Measurements from ENCODE around the gene SOD2. TPM values are rescaled to one million over a fixed set of nuclear protein-coding genes. Genes with fewer than 3 reads are reported as not detected.

SOD2 gene
- total and polyA plus RNA-seq, 2 of the 13 experiments (the other 11 are each of a cell fraction or from before 2014, with no cell fraction given), result 304 to 309 TPM

DNA sequence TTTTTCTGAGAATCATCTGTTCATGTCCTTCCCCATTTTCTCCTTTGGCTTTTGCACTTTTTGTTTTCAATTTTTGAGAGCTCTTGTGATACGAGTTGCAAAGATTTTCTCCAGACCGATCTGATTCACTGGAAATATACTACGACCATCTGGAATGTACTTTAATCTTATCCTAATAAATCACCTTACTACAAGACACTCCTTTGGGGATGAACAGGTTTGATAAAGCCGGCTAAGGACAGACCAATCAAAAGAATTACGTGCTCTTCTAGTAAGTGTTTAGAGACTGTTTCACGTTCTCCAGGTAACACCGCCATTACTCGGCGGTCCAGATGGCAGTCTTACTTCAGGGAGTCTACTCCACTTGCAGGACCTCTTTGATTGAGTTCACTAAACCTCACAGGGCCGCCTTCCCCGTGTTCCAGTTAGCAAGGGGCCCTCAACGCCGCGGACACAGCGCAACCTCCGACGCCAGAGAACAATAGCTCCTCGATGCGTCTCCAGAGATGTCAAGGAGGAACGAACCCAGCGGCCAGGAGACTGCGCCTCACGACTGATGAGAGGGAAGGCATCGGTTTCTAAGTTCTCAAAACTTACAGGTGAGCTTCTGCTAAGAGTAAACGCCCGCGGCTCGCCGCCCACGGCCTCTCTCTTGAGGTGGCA lies 33.3 kb upstream of the SOD2 start (continued):
- TF ChIP-seq ZNF143 (CRISPR knock-in tag; IDR thresholded peaks at IDR 0.05) (no peak), ZNF850 (CRISPR knock-in tag; conservative IDR thresholded peaks at IDR 0.05) (peak; percentile 54; the same call in 1 of the 2 replicates), TCF7L2 (IDR thresholded peaks at IDR 0.05; ENCODE audit: low read depth, low read length) (no peak), YY1 (IDR thresholded peaks at IDR 0.05; ENCODE audit: insufficient read depth, insufficient replicate concordance, low read depth, low read length) (no peak), ZFY (CRISPR knock-in tag; IDR thresholded peaks at IDR 0.05) (no peak), POLR2A (IDR thresholded peaks at IDR 0.05; ENCODE audit: insufficient read depth in 1 of 2, low read depth in 2 of 2, low read length in 2 of 2) (peak in 1 of 2 experiments; percentile 87; a peak in 2 of 4 replicates), ZFAT (CRISPR knock-in tag; conservative IDR thresholded peaks at IDR 0.05) (0 out of 2 replicates have a peak, but pooled peaks have one; percentile 87), NCOA5 (CRISPR knock-in tag; IDR thresholded peaks at IDR 0.05) (no peak), ZFX (CRISPR knock-in tag; IDR thresholded peaks at IDR 0.05; ENCODE audit: low read depth) (no peak), ZFYVE20 (CRISPR knock-in tag; IDR thresholded peaks at IDR 0.05; ENCODE audit: borderline replicate concordance, low read depth) (no peak), RBM22 (optimal IDR thresholded peaks at IDR 0.05; ENCODE audit: low read length) (no peak), ZFP36 (IDR thresholded peaks at IDR 0.05; ENCODE audit: borderline replicate concordance, low read depth, low read length, partially characterized antibody) (no peak), GFI1 (CRISPR knock-in tag; IDR thresholded peaks at IDR 0.05; ENCODE audit: borderline replicate concordance) (peak; percentile 78; the same call in 1 of the 2 replicates)
- TF ChIP-seq, protein P1, sequence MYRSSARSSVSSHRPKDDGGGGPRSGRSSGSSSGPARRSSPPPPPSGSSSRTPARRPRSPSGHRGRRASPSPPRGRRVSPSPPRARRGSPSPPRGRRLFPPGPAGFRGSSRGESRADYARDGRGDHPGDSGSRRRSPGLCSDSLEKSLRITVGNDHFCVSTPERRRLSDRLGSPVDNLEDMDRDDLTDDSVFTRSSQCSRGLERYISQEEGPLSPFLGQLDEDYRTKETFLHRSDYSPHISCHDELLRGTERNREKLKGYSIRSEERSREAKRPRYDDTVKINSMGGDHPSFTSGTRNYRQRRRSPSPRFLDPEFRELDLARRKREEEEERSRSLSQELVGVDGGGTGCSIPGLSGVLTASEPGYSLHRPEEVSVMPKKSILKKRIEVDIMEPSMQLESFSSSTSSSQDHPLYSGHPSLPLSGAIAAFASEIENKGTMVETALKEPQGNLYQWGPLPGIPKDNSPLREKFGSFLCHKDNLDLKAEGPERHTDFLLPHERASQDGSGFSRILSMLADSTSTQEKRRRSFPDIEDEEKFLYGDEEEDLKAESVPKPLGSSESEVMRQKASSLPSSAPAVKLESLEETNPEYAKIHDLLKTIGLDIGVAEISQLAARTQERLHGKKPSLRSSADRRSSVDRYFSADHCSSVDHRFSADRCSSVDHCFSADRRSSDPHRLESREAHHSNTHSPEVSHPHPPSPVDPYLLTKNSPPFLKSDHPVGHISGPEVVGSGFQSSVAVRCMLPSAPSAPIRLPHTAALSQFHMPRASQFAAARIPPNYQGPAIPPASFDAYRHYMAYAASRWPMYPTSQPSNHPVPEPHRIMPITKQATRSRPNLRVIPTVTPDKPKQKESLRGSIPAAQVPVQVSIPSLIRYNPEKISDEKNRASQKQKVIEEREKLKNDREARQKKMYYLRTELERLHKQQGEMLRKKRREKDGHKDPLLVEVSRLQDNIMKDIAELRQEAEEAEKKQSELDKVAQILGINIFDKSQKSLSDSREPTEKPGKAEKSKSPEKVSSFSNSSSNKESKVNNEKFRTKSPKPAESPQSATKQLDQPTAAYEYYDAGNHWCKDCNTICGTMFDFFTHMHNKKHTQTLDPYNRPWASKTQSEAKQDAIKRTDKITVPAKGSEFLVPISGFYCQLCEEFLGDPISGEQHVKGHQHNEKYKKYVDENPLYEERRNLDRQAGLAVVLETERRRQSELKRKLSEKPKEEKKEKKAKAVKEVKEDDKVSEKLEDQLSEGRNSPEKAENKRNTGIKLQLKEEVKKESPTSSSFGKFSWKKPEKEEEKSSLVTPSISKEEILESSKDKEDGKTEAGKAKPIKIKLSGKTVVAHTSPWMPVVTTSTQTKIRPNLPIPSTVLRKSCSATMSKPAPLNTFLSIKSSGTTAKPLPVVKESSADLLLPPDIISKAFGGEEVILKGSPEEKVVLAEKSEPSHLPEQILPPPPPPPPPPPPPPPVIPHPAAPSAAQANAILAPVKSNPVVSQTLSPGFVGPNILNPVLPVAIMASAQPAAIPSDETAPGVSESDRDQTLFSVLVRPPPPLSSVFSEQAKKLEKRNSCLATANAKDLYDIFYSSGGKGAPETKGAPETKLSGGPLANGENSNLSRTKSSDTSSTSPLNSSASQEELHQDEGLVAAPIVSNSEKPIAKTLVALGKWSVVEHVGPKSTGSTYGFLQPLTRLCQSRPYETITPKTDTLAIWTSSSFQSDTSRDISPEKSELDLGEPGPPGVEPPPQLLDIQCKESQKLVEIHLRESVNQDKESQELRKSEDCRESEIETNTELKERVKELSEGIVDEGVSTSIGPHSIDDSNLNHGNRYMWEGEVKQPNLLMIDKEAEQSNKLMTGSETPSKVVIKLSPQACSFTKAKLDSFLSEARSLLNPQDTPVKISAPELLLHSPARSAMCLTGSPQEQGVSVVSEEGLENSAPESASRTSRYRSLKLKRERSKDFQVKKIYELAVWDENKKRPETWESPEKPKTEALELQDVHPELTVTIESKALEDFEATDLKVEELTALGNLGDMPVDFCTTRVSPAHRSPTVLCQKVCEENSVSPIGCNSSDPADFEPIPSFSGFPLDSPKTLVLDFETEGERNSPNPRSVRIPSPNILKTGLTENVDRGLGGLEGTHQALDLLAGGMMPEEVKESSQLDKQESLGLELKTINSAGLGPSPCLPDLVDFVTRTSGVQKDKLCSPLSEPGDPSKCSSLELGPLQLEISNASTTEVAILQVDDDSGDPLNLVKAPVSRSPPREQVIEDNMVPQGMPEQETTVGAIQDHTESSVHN (CRISPR knock-in tag; IDR thresholded peaks at IDR 0.05), result no peak
- TF ChIP-seq, protein P2, sequence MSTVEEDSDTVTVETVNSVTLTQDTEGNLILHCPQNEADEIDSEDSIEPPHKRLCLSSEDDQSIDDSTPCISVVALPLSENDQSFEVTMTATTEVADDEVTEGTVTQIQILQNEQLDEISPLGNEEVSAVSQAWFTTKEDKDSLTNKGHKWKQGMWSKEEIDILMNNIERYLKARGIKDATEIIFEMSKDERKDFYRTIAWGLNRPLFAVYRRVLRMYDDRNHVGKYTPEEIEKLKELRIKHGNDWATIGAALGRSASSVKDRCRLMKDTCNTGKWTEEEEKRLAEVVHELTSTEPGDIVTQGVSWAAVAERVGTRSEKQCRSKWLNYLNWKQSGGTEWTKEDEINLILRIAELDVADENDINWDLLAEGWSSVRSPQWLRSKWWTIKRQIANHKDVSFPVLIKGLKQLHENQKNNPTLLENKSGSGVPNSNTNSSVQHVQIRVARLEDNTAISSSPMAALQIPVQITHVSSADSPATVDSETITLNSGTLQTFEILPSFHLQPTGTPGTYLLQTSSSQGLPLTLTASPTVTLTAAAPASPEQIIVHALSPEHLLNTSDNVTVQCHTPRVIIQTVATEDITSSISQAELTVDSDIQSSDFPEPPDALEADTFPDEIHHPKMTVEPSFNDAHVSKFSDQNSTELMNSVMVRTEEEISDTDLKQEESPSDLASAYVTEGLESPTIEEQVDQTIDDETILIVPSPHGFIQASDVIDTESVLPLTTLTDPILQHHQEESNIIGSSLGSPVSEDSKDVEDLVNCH (CRISPR knock-in tag; IDR thresholded peaks at IDR 0.05), result 0 out of 2 replicates have a peak, but pooled peaks have one; percentile 0
